ENCODE data around the gene SOX5. TPM values are rescaled to one million over a fixed set of nuclear protein-coding genes. Genes with fewer than 3 reads are reported as not detected.

Gene SOX5
- total RNA-seq, 1 experiment from 2014 or later = 3.1 TPM

- Histone ChIP-seq H3K23me2 (ENCODE audit: insufficient read length, low read depth, low read length, poor library complexity, severe bottlenecking) (no peaks in the 10 kb centered on the region), H4K91ac (ENCODE audit: insufficient read length, low read depth, low read length) (no peak overlapping the region), H2AFZ (ENCODE audit: low read length) (no peak overlapping the region), H3T11ph (ENCODE audit: low read length) (no peak overlapping the region), H2BK120ac (ENCODE audit: low read depth, low read length, poor library complexity, severe bottlenecking) (no peak overlapping the region), H3K4me2 (ENCODE audit: insufficient read depth, insufficient read length, low read length) (no peak overlapping the region), H3K4ac (ENCODE audit: low read depth, low read length) (no peak overlapping the region), H3K23ac (ENCODE audit: insufficient read length, low read depth, low read length) (no peak overlapping the region), H3K18ac (ENCODE audit: insufficient read length, low read depth, low read length) (no peak overlapping the region), H3K79me2 (ENCODE audit: insufficient read depth, low read length) (no peaks in the 10 kb centered on the region), H3K56ac (ENCODE audit: insufficient read length, low read depth, low read length) (no peak overlapping the region), H2BK12ac (ENCODE audit: insufficient read length, low read depth, low read length) (no peak overlapping the region), H3K9ac (ENCODE audit: extremely low read depth, insufficient read length, low read length) (no peak overlapping the region), H3K27me3 (ENCODE audit: insufficient read depth, low read length) (no peaks in the 10 kb centered on the region), H4K8ac (replicated peaks; ENCODE audit: insufficient read length, low read depth, low read length) (no peak overlapping the region), H2BK20ac (ENCODE audit: low read depth, low read length, poor library complexity, severe bottlenecking) (no peak overlapping the region), H3K9me3 (ENCODE audit: control insufficient read depth, low read depth, low read length) (no peaks in the 10 kb centered on the region), H4K20me1 (ENCODE audit: control insufficient read depth, insufficient read depth, insufficient read length) (no peaks in the 10 kb centered on the region), H2BK15ac (ENCODE audit: low read depth, low read length) (no peak overlapping the region), H3K4me1 (ENCODE audit: insufficient read depth, low read length) (no peaks in the 10 kb centered on the region), H3K79me1 (ENCODE audit: insufficient read depth, low read depth, low read length, poor library complexity, severe bottlenecking) (no peaks in the 10 kb centered on the region), H3K14ac (ENCODE audit: insufficient read depth, low read length) (no peak overlapping the region), H3K27ac (ENCODE audit: insufficient read length, low read depth, low read length) (no peak overlapping the region), H2BK5ac (ENCODE audit: insufficient read length, low read length) (no peak overlapping the region), H4K5ac (ENCODE audit: insufficient read length, low read depth, low read length) (no peak overlapping the region), H2AK5ac (ENCODE audit: insufficient read length, low read length) (no peak overlapping the region)
- Mint-ChIP-seq H3K4me3 (no peak overlapping the region), H3K27me3 (ENCODE audit: low read depth) (no peaks in the 10 kb centered on the region), H3K36me3 (ENCODE audit: insufficient read depth in 1 of 3, low read depth in 3 of 3) (peaks cover 0 to 4% (median 0%) of the 10 kb centered on the region in 3 experiments; a peak in 1 of 7 replicates), H3K9me3 (no peaks in the 10 kb centered on the region), H3K4me1 (0 out of 4 replicates have a peak, but pooled peaks cover 0 to 2% of the 10 kb centered on the region in 2 experiments), H3K27ac (no peak overlapping the region)
- no peak for DNase-seq
- no CpG with 5 or more reads among the region's 4 CpGs for WGBS (ENCODE audit: extremely low coverage, insufficient read length, low lambda C conversion rate)
- no peak for TF ChIP-seq CTCF (conservative IDR thresholded peaks at IDR 0.05)
These were observed 60.4 kb downstream of the SOX5 start for GRCh38 chr12:23889069-23889440.

Measured in H9 (cell line).